SU-DHL-6 (cell line): ENCODE measurements around the gene ERO1A.

Experiments
- H2AFZ ChIP-seq: fragments of 200-600 bp; sonication (generic); 2 replicates; pipeline ENCODE4 v1.6.1; 2014; ENCODE audit warnings: low read depth, mild to moderate bottlenecking, moderate library complexity, mixed read lengths, antibody characterized with exemption, low read length; ENCODE audit not compliant: severe bottlenecking
- H3F3A ChIP-seq: fragments of 200-600 bp; shearing (Covaris generic); 2 replicates; pipeline ENCODE4 v1.6.0; 2016; ENCODE audit warnings: antibody characterized with exemption, mild to moderate bottlenecking; ENCODE audit not compliant: insufficient read depth
- H3K27ac ChIP-seq: fragments of 200-600 bp; sonication (generic); 2 replicates; pipeline ENCODE4 v1.5.1; 2016; ENCODE audit warnings: low read depth, mild to moderate bottlenecking, low read length, moderate library complexity, mixed read lengths
- H3K27me3 ChIP-seq: fragments of 200-600 bp; sonication (generic), shearing (Covaris generic); 2 replicates; pipeline ENCODE4 v1.6.0; 2014; ENCODE audit warnings: mild to moderate bottlenecking, low read length
- H3K36me3 ChIP-seq: fragments of 200-600 bp; sonication (generic); 2 replicates; pipeline ENCODE4 v1.6.1; 2014; ENCODE audit warnings: mild to moderate bottlenecking, low read length, mixed read lengths
- H3K4me2 ChIP-seq: fragments of 300-600, 200-600 bp; shearing (Covaris generic), sonication (generic); 2 replicates; pipeline ENCODE4 v1.6.0; 2014; ENCODE audit warnings: low read length, low read depth, mild to moderate bottlenecking; ENCODE audit not compliant: poor library complexity, severe bottlenecking
- H3K4me3 ChIP-seq: fragments of 200-600 bp; sonication (generic); 2 replicates; pipeline ENCODE4 v1.5.1; 2014; ENCODE audit warnings: antibody characterized with exemption, low read length, mild to moderate bottlenecking, mixed read lengths; ENCODE audit not compliant: insufficient read depth, poor library complexity, severe bottlenecking
- H3K79me2 ChIP-seq: fragments of 200-600 bp; sonication (generic); 2 replicates; pipeline ENCODE4 v1.6.1; 2014; ENCODE audit warnings: mild to moderate bottlenecking, low read length, moderate library complexity; ENCODE audit not compliant: insufficient read depth
- H3K9ac ChIP-seq: fragments of 200-600 bp; sonication (generic); 2 replicates; pipeline ENCODE4 v1.7.0; 2014; ENCODE audit warnings: mild to moderate bottlenecking, low read length
- H3K9me2 ChIP-seq: fragments of 200-600 bp; sonication (generic); replicated peaks from 2 replicates; pipeline ENCODE4 v1.6.1; 2014; ENCODE audit warnings: low read length; ENCODE audit not compliant: insufficient read depth
- H3K9me3 ChIP-seq: fragments of 200-600 bp; sonication (generic); 2 replicates; pipeline ENCODE4 v1.6.1; 2014; ENCODE audit warnings: low read length, mixed read lengths; ENCODE audit not compliant: insufficient read depth
- H4K20me1 ChIP-seq: fragments of 200-600 bp; sonication (generic); 2 replicates; pipeline ENCODE4 v1.6.1; 2014; ENCODE audit warnings: low read depth, mild to moderate bottlenecking, antibody characterized with exemption, low read length, moderate library complexity, mixed read lengths
- EZH2phosphoT487 ChIP-seq: fragments of 200-600 bp; sonication (generic), shearing (Covaris generic); conservative IDR thresholded peaks from 2 replicates; pipeline ENCODE4 v1.6.1; 2018; ENCODE audit warnings: mild to moderate bottlenecking, antibody characterized with exemption, low read length, moderate library complexity, mixed read lengths
- TF ChIP-seq, protein P1 (sequence below): fragments of 200-600 bp; sonication (generic); IDR thresholded peaks from one replicate; pipeline ENCODE4 v1.5.1; 2017; ENCODE audit warnings: antibody characterized with exemption, mild to moderate bottlenecking, low read length, moderate library complexity; ENCODE audit not compliant: insufficient read depth, poor library complexity, severe bottlenecking

Gene ERO1A

GRCh38 chr14:52703664-52704063, 8.3 kb upstream of the ERO1A start:
- no peak overlapping the region for H3K9ac ChIP-seq
- H3K9me2 ChIP-seq = no peaks in the 10 kb centered on the region
- no peak overlapping the region for H2AFZ ChIP-seq
- peaks cover 4% of the 10 kb centered on the region; the same call in 1 of the 2 replicates for H3F3A ChIP-seq
- H3K9me3 ChIP-seq = no peaks in the 10 kb centered on the region
- no peak overlapping the region for H3K4me3 ChIP-seq
- peaks cover 16% of the 10 kb centered on the region for H3K79me2 ChIP-seq
- H3K27me3 ChIP-seq = no peaks in the 10 kb centered on the region
- H3K4me2 ChIP-seq = no peak overlapping the region
- no peaks in the 10 kb centered on the region for H4K20me1 ChIP-seq
- TF ChIP-seq, protein P1, sequence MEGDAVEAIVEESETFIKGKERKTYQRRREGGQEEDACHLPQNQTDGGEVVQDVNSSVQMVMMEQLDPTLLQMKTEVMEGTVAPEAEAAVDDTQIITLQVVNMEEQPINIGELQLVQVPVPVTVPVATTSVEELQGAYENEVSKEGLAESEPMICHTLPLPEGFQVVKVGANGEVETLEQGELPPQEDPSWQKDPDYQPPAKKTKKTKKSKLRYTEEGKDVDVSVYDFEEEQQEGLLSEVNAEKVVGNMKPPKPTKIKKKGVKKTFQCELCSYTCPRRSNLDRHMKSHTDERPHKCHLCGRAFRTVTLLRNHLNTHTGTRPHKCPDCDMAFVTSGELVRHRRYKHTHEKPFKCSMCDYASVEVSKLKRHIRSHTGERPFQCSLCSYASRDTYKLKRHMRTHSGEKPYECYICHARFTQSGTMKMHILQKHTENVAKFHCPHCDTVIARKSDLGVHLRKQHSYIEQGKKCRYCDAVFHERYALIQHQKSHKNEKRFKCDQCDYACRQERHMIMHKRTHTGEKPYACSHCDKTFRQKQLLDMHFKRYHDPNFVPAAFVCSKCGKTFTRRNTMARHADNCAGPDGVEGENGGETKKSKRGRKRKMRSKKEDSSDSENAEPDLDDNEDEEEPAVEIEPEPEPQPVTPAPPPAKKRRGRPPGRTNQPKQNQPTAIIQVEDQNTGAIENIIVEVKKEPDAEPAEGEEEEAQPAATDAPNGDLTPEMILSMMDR = no peak
- no peak for TF ChIP-seq EZH2phosphoT487
- H3K36me3 ChIP-seq = peaks cover 4% of the 10 kb centered on the region
- H3K27ac ChIP-seq = no peak overlapping the region

DNA sequence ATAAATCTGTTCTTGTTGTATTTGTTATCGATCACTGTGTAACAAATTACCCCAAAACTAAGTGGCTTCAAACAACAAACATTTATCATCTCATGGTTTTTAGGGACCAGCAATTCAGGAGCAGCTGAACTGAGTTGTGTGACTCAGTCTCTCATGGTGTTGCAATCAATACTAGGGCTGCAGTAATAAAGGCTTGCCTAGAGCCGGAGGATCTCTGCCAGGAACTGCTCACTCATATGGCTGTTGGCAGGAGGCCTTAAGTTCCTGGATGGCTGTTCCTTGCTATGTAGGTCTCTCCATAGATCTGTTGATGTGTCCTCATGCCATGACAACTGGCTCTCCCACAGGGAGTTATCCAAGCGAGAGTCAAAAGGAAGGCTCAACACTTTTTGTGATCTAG, 7.9 kb upstream of the ERO1A start:
- no peaks in the 10 kb centered on the region for H4K20me1 ChIP-seq
- TF ChIP-seq EZH2phosphoT487 = no peak
- TF ChIP-seq, protein P1 = no peak
- no peak overlapping the region for H2AFZ ChIP-seq
- no peaks in the 10 kb centered on the region for H3K9me2 ChIP-seq
- no peaks in the 10 kb centered on the region for H3K9me3 ChIP-seq
- no peaks in the 10 kb centered on the region for H3K36me3 ChIP-seq
- peaks cover 12% of the 10 kb centered on the region for H3K79me2 ChIP-seq
- H3K4me2 ChIP-seq = no peak overlapping the region
- no peak overlapping the region for H3K27ac ChIP-seq
- H3F3A ChIP-seq = peaks cover 4% of the 10 kb centered on the region; the same call in 1 of the 2 replicates
- no peak overlapping the region for H3K9ac ChIP-seq
- no peaks in the 10 kb centered on the region for H3K27me3 ChIP-seq
- no peak overlapping the region for H3K4me3 ChIP-seq

GRCh38 chr14:52701223-52701622, 5.9 kb upstream of the ERO1A start:
- H3K9me3 ChIP-seq = no peaks in the 10 kb centered on the region
- no peak for TF ChIP-seq EZH2phosphoT487
- no peaks in the 10 kb centered on the region for H4K20me1 ChIP-seq
- H3K79me2 ChIP-seq = no peaks in the 10 kb centered on the region
- no peaks in the 10 kb centered on the region for H3K9me2 ChIP-seq
- no peaks in the 10 kb centered on the region for H3K36me3 ChIP-seq
- no peaks in the 10 kb centered on the region for H3K27me3 ChIP-seq
- no peak overlapping the region for H3K4me2 ChIP-seq
- H3K4me3 ChIP-seq = no peak overlapping the region
- H3F3A ChIP-seq = peaks cover 9% of the 10 kb centered on the region; the same call in 1 of the 2 replicates
- no peak overlapping the region for H3K9ac ChIP-seq
- H3K27ac ChIP-seq = no peak overlapping the region
- no peak overlapping the region for H2AFZ ChIP-seq

DNA sequence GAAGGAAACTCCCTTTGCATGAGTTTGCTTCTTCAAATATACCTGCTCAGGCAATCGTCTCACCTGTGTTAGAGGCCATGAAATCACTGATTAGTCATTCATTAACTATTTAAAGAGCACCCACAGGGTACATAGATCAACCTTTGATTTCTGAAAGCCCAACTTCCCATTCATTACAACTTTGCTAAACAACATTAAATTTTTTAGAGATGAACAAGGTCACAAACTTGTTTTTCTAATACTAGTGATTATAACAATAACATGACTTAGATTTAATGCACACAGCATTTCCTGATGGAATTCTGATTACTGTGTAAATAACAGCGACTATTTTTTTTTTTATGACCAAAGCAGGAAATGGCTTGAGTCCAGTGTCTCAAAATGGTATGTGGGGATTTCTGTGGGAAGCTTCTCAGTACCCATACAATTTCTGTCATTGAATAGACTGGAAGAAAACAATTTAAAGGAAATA, 5.4 kb upstream of the ERO1A start:
- no peak overlapping the region for H3K4me3 ChIP-seq
- no peak overlapping the region for H3K4me2 ChIP-seq
- H3K9me3 ChIP-seq = no peaks in the 10 kb centered on the region
- H3K27ac ChIP-seq = no peak overlapping the region
- H3K79me2 ChIP-seq = no peaks in the 10 kb centered on the region
- no peaks in the 10 kb centered on the region for H3K27me3 ChIP-seq
- no peak overlapping the region for H2AFZ ChIP-seq
- no peak for TF ChIP-seq EZH2phosphoT487
- TF ChIP-seq, protein P1 = no peak
- H3K9ac ChIP-seq = no peak overlapping the region
- H3K36me3 ChIP-seq = no peaks in the 10 kb centered on the region
- H3F3A ChIP-seq = peaks cover 13% of the 10 kb centered on the region; the same call in 1 of the 2 replicates
- H4K20me1 ChIP-seq = no peaks in the 10 kb centered on the region
- H3K9me2 ChIP-seq = no peaks in the 10 kb centered on the region
